WTC11 (cell line): ENCODE data around the gene DPP10. TPM values are rescaled to one million over a fixed set of nuclear protein-coding genes. Genes with fewer than 3 reads are reported as not detected.

ENCODE experiments used
- ATAC-seq: fragments of 200-7000 bp; cut with Tn5 transposase; 2 replicates; pipeline ENCODE4 v1.10.0; 2021; ENCODE audit warnings: mild to moderate bottlenecking, moderate library complexity
- CTCF ChIA-PET: fragments of 300-600 bp; sonication (Branson Sonifier 250); formaldehyde crosslinking; loops from one replicate; lab custom pipeline; 2021; ENCODE audit warnings: antibody characterized with exemption; lab: Charles Lee
- POLR2A ChIA-PET: fragments of 350-600 bp; sonication (Branson Sonifier 250); formaldehyde crosslinking; loops from one replicate; lab custom pipeline; 2021; ENCODE audit warnings: antibody characterized with exemption; lab: Charles Lee
- DNase-seq: peaks from one replicate; pipeline ENCODE4 v3.0.0; 2021; ENCODE audit warnings: low spot score
- H3K27ac Mint-ChIP-seq: 2 replicates; pipeline ENCODE4 v1.8.0; 2021; ENCODE audit warnings: mixed read lengths
- H3K27me3 Mint-ChIP-seq: 2 replicates; pipeline ENCODE4 v1.8.0; 2021; ENCODE audit warnings: low read depth, mild to moderate bottlenecking, moderate library complexity, mixed read lengths
- H3K36me3 Mint-ChIP-seq: 2 replicates; pipeline ENCODE4 v1.8.0; 2021; ENCODE audit warnings: mixed read lengths
- H3K4me1 Mint-ChIP-seq: 2 replicates; pipeline ENCODE4 v1.8.0; 2022; ENCODE audit warnings: mixed read lengths
- H3K4me3 Mint-ChIP-seq: 2 replicates; pipeline ENCODE4 v1.8.0; 2021; ENCODE audit warnings: mild to moderate bottlenecking, moderate library complexity, mixed read lengths
- H3K9me3 Mint-ChIP-seq: 2 replicates; pipeline ENCODE4 v1.8.0; 2021; ENCODE audit warnings: mixed read lengths
- CDX4 ChIP-seq: fragments of 250-450 bp; sonication (Bioruptor Pico); IDR thresholded peaks from 2 replicates; pipeline ENCODE4 v1.9.0; 2021; ENCODE audit warnings: moderate library complexity, mild to moderate bottlenecking, inconsistent platforms, borderline replicate concordance
- E2F1 ChIP-seq: sonication (generic); formaldehyde crosslinking; IDR thresholded peaks from 2 replicates; pipeline ENCODE4 v1.8.0; 2022; ENCODE audit warnings: mild to moderate bottlenecking, missing genetic modification reagents
- ELF4 ChIP-seq: sonication (generic); formaldehyde crosslinking; IDR thresholded peaks from 2 replicates; pipeline ENCODE4 v1.8.1; 2022; ENCODE audit warnings: low read depth, mild to moderate bottlenecking, moderate library complexity, missing genetic modification reagents
- FOXJ3 ChIP-seq: sonication (generic); formaldehyde crosslinking; IDR thresholded peaks from 2 replicates; pipeline ENCODE4 v1.9.0; 2021; ENCODE audit warnings: missing genetic modification reagents, mild to moderate bottlenecking, borderline replicate concordance
- FOXK1 ChIP-seq: sonication (generic); formaldehyde crosslinking; IDR thresholded peaks from 2 replicates; pipeline ENCODE4 v1.8.0; 2022; ENCODE audit warnings: mild to moderate bottlenecking, moderate library complexity, missing genetic modification reagents
- HMGXB4 ChIP-seq: sonication (generic); formaldehyde crosslinking; IDR thresholded peaks from 2 replicates; pipeline ENCODE4 v1.8.1; 2023; ENCODE audit warnings: mild to moderate bottlenecking, moderate library complexity, missing genetic modification reagents
- MLX ChIP-seq: sonication (generic); formaldehyde crosslinking; IDR thresholded peaks from 2 replicates; pipeline ENCODE4 v1.8.1; 2023; ENCODE audit warnings: mild to moderate bottlenecking, missing genetic modification reagents, moderate library complexity
- OVOL2 ChIP-seq: fragments of 250-450 bp; sonication (Bioruptor Pico); IDR thresholded peaks from 2 replicates; pipeline ENCODE4 v1.9.0; 2021; ENCODE audit warnings: mild to moderate bottlenecking, borderline replicate concordance
- RORB ChIP-seq: fragments of 250-450 bp; sonication (Bioruptor Pico); IDR thresholded peaks from 2 replicates; pipeline ENCODE4 v1.9.0; 2021; ENCODE audit warnings: mild to moderate bottlenecking
- SP1 ChIP-seq: sonication (generic); formaldehyde crosslinking; conservative IDR thresholded peaks from 2 replicates; pipeline ENCODE4 v1.8.1; 2022; ENCODE audit warnings: missing genetic modification reagents
- TEAD1 ChIP-seq: sonication (generic); formaldehyde crosslinking; IDR thresholded peaks from 2 replicates; pipeline ENCODE4 v1.8.0; 2022; ENCODE audit warnings: mild to moderate bottlenecking, missing genetic modification reagents
- TP53 ChIP-seq: sonication (generic); formaldehyde crosslinking; IDR thresholded peaks from 2 replicates; pipeline ENCODE4 v1.8.1; 2023; ENCODE audit warnings: mild to moderate bottlenecking, missing genetic modification reagents
- USF1 ChIP-seq: sonication (generic); formaldehyde crosslinking; IDR thresholded peaks from 2 replicates; pipeline ENCODE4 v1.8.0; 2022; ENCODE audit warnings: mild to moderate bottlenecking, missing genetic modification reagents
- ZMAT4 ChIP-seq: fragments of 250-450 bp; sonication (Bioruptor Pico); IDR thresholded peaks from 2 replicates; pipeline ENCODE4 v1.9.0; 2021; ENCODE audit warnings: mild to moderate bottlenecking
- ZNF317 ChIP-seq: sonication (generic); formaldehyde crosslinking; IDR thresholded peaks from 2 replicates; pipeline ENCODE4 v1.8.1; 2023; ENCODE audit warnings: low read depth, mild to moderate bottlenecking, moderate library complexity, missing genetic modification reagents, borderline replicate concordance
- total RNA-seq: library from RNA; stranded (reverse); gene quantifications from 3 replicates; pipeline ENCODE4 v1.2.3, GENCODE V29; 2021

DPP10 gene
- total RNA-seq, 1 experiment from 2014 or later, result 4.0 TPM

- TF ChIP-seq ELF4 (CRISPR knock-in tag), result no peak
- no peak for TF ChIP-seq ZNF317 (CRISPR knock-in tag)
- TF ChIP-seq OVOL2, result no peak
- no peak for TF ChIP-seq FOXK1 (CRISPR knock-in tag)
- no peak for TF ChIP-seq SP1 (CRISPR knock-in tag)
- TF ChIP-seq CDX4 (CRISPR knock-in tag), result no peak
- TF ChIP-seq E2F1, result no peak
Observed at GRCh38 chr2:115481842-115482241, 1039.4 kb downstream of the DPP10 start (continued).

GRCh38 chr2:115483666-115484065 lies 1041.2 kb downstream of the DPP10 start:
- Mint-ChIP-seq H3K4me1 (no peaks in the 10 kb centered on the region), H3K9me3 (peaks cover 18% of the 10 kb centered on the region), H3K27me3 (0 out of 2 replicates have a peak, but pooled peaks cover 2% of the 10 kb centered on the region), H3K36me3 (peaks cover 11% of the 10 kb centered on the region), H3K27ac (no peak overlapping the region), H3K4me3 (no peak overlapping the region)
- ChIA-PET CTCF (no interaction called here), POLR2A (no interaction called here)
- DNase-seq, result no peak
- no peak for TF ChIP-seq ZMAT4
- no peak for ATAC-seq

- Mint-ChIP-seq H3K36me3 (peaks cover 11% of the 10 kb centered on the region), H3K27me3 (0 out of 2 replicates have a peak, but pooled peaks cover 2% of the 10 kb centered on the region), H3K9me3 (peaks cover 12% of the 10 kb centered on the region), H3K4me3 (no peak overlapping the region), H3K27ac (no peak overlapping the region), H3K4me1 (peaks cover 4% of the 10 kb centered on the region)
- ChIA-PET POLR2A (no interaction called here), CTCF (no interaction called here)
- no peak for TF ChIP-seq E2F1
- no peak for TF ChIP-seq FOXJ3 (CRISPR knock-in tag)
- no peak for TF ChIP-seq TEAD1
- TF ChIP-seq RORB (CRISPR knock-in tag), result no peak
- no peak for TF ChIP-seq TP53
- TF ChIP-seq USF1 (CRISPR knock-in tag), result no peak
- TF ChIP-seq HMGXB4 (CRISPR knock-in tag), result no peak
- TF ChIP-seq OVOL2, result no peak
- no peak for TF ChIP-seq MLX (CRISPR knock-in tag)
- DNase-seq, result no peak
- no peak for ATAC-seq
Observed at GRCh38 chr2:115484486-115484885, 1042.0 kb downstream of the DPP10 start.
